Colonic mucosa (tissue), 4 donors: Measurements from ENCODE around the gene COMT. TPM values are rescaled to one million over a fixed set of nuclear protein-coding genes. Genes with fewer than 3 reads are reported as not detected.

Experiments
- DNase-seq: peaks from one replicate; pipeline ENCODE4 v3.0.0-alpha.2; 2020
- H3K27ac ChIP-seq: fragments of 200-600 bp; one replicate; pipeline ENCODE4 v1.8.0; 2021
- H3K27me3 ChIP-seq: fragments of 200-600 bp; one replicate; pipeline ENCODE4 v1.8.0; 2021
- H3K36me3 ChIP-seq: fragments of 200-600 bp; one replicate; pipeline ENCODE4 v1.8.0; 2021
- H3K4me1 ChIP-seq: fragments of 200-600 bp; one replicate; pipeline ENCODE4 v1.8.0; 2021; ENCODE audit warnings: mild to moderate bottlenecking
- H3K4me3 ChIP-seq: fragments of 200-600 bp; one replicate; pipeline ENCODE4 v1.8.0; 2021
- H3K9ac ChIP-seq, 2 donors: one replicate each; pipeline ENCODE4 v1.7.0; 2013; ENCODE audit warnings: control low read depth in 2 of 2, low read depth in 2 of 2, low read length in 2 of 2
- H3K9me3 ChIP-seq: fragments of 200-600 bp; one replicate; pipeline ENCODE4 v1.8.0; 2021
- CTCF ChIP-seq: fragments of 200-600 bp; IDR thresholded peaks from one replicate; pipeline ENCODE4 v1.8.0; 2022; ENCODE audit warnings: antibody characterized with exemption, mild to moderate bottlenecking
- intact Hi-C: fragments of 100-400 bp; cut with DNase I; formaldehyde crosslinking; loops from one replicate; pipeline ENCODE4 v1.14.1; 2022
- total RNA-seq, 2 donors: library from RNA; stranded (reverse); fragmentation: NEBNext Ultra II Directional in 1 of 2; extraction: Animal tissue kit (Norgen Biotek cat#: 25700) in 1 of 2; gene quantifications; one replicate each; pipeline ENCODE4 v1.2.1, GENCODE V29; 2021
- donor health status: healthy.
- donor health status: DM: no; HTN: no; CAD: no.
- donor health status: DM: no; HTN: no; CAD: no.

The COMT gene
- total RNA-seq, 2 donors from 2014 or later = 70.0 to 125 TPM

DNA sequence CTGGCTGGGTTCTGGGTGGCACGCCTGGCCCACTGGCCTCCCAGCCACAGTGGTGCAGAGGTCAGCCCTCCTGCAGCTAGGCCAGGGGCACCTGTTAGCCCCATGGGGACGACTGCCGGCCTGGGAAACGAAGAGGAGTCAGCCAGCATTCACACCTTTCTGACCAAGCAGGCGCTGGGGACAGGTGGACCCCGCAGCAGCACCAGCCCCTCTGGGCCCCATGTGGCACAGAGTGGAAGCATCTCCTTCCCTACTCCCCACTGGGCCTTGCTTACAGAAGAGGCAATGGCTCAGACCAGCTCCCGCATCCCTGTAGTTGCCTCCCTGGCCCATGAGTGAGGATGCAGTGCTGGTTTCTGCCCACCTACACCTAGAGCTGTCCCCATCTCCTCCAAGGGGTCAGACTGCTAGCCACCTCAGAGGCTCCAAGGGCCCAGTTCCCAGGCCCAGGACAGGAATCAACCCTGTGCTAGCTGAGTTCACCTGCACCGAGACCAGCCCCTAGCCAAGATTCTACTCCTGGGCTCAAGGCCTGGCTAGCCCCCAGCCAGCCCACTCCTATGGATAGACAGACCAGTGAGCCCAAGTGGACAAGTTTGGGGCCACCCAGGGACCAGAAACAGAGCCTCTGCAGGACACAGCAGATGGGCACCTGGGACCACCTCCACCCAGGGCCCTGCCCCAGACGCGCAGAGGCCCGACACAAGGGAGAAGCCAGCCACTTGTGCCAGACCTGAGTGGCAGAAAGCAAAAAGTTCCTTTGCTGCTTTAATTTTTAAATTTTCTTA is 27.8 kb downstream of the COMT start:
- intact Hi-C loops = loop anchor here (10.0 kb wide), 1 partner anchor 145 kb away; the partner anchor contains the start of genes RANBP1 and TRMT2A
- Histone ChIP-seq H3K4me1 (no peaks in the 10 kb centered on the region), H3K9ac (no peak overlapping the region)

DNA sequence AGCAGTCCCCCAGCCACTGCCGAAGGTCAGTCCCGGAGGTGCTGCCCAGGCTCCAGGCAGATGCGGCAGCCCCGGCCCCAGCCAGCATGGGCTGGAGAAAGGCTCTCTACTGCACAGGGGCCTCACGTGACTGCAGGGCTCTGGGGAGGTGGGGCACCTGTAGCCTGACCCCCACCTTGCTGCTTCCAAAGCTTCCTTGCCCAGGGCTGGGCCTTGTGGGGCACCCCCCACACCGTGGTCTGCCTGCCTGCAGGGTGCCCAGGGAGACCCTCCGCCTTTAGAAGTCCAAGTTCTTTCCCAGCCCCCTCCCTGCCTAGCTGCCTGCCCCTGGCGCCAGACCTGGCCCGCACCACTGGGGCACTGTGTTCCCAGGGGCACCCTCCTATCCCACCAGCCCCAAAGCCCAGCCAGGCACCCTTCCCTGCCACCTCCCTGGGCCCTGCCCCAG is 28.5 kb downstream of the COMT start:
- no peak for TF ChIP-seq CTCF
- Histone ChIP-seq H3K4me1 (no peaks in the 10 kb centered on the region), H3K9me3 (no peaks in the 10 kb centered on the region), H3K4me3 (no peak overlapping the region), H3K27me3 (no peaks in the 10 kb centered on the region), H3K27ac (no peak overlapping the region), H3K36me3 (no peaks in the 10 kb centered on the region), H3K9ac (no peak overlapping the region)
- intact Hi-C loops = loop anchor here (2.0 to 10.0 kb wide), 2 partner anchors 43 to 295 kb away; partner anchors contain the start of gene RTN4R
- no peak for DNase-seq

More for the DNA sequence above, 27.8 kb downstream of the COMT start:
- Histone ChIP-seq H3K27me3 (no peaks in the 10 kb centered on the region), H3K36me3 (no peaks in the 10 kb centered on the region), H3K9me3 (no peaks in the 10 kb centered on the region), H3K27ac (no peak overlapping the region), H3K4me3 (no peak overlapping the region)
- DNase-seq = no peak
- TF ChIP-seq CTCF = no peak

GRCh38 chr22:19970479-19971275 is 29.1 kb downstream of the COMT start:
- H3K27ac ChIP-seq = no peak overlapping the region

GRCh38 chr22:19971276-19972124 is 29.9 kb downstream of the COMT start:
- intact Hi-C loops = loop anchor here (2.0 to 10.0 kb wide), 2 partner anchors 41 to 293 kb away; partner anchors contain the start of gene RTN4R
- Histone ChIP-seq H3K4me1 (no peaks in the 10 kb centered on the region), H3K4me3 (no peak overlapping the region), H3K9me3 (no peaks in the 10 kb centered on the region), H3K9ac (no peak overlapping the region), H3K36me3 (no peaks in the 10 kb centered on the region), H3K27me3 (no peaks in the 10 kb centered on the region), H3K27ac (no peak overlapping the region)
- no peak for DNase-seq
- no peak for TF ChIP-seq CTCF

More at GRCh38 chr22:19970479-19971275, 29.1 kb downstream of the COMT start:
- DNase-seq = peak; percentile 69
- intact Hi-C loops = loop anchor here (2.0 to 10.0 kb wide), 2 partner anchors 42 to 294 kb away; partner anchors contain the start of gene RTN4R
- Histone ChIP-seq H3K9me3 (no peaks in the 10 kb centered on the region), H3K27me3 (no peaks in the 10 kb centered on the region), H3K9ac (peak overlapping the region; percentile 19 to 35), H3K36me3 (no peaks in the 10 kb centered on the region), H3K4me3 (no peak overlapping the region), H3K4me1 (no peaks in the 10 kb centered on the region)
- peak; percentile 94 for TF ChIP-seq CTCF

GRCh38 chr22:19972251-19972650 is 30.7 kb downstream of the COMT start:
- no peak for DNase-seq
- Histone ChIP-seq H3K36me3 (no peaks in the 10 kb centered on the region), H3K4me1 (no peaks in the 10 kb centered on the region), H3K4me3 (no peak overlapping the region), H3K9me3 (no peaks in the 10 kb centered on the region), H3K27ac (no peak overlapping the region), H3K9ac (no peak overlapping the region), H3K27me3 (no peaks in the 10 kb centered on the region)
- intact Hi-C loops = loop anchor here (10.0 kb wide), 1 partner anchor 293 kb away; the partner anchor contains the start of gene RTN4R
- TF ChIP-seq CTCF = no peak
